Uterus (tissue), 2 donors: ENCODE results near the gene SCP2.

ENCODE experiments used
- POLR2A ChIP-seq, 2 donors: fragments of 450-650 bp; IDR thresholded peaks; one replicate each; pipeline ENCODE4 v1.6.1; 2016; ENCODE audit warnings: antibody characterized with exemption in 2 of 2, mild to moderate bottlenecking in 1 of 2, moderate library complexity in 1 of 2
- TF ChIP-seq, protein P1 (sequence below), 4 experiments: fragments of 200-600 bp in 2 of 4; fragments of 450-650 bp in 2 of 4; sonication (generic) in 2 of 4; IDR thresholded peaks; one replicate each; pipeline ENCODE4 v1.5.1; 2016 to 2019; ENCODE audit warnings: antibody characterized with exemption in 4 of 4, mild to moderate bottlenecking in 2 of 4, moderate library complexity in 1 of 4

DNA sequence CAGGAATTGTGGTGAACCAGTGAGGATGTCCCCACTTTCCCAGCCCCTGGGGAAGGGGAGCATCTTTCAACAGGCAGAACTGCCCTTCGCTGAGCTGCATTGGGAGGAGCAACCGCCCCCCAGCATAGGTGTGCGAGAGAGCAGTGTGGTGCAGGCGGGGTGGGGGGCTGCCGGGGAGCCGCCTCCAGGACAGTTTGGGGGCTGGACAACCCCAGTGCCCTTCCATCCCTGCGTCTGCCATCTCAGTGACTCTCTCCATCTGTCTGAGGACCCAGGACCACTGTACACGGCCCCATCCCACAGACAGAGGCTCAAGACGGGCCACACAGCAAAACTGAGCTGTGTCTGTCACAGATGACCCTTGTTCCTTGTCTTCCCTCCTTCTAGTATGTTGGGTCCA, 149.1 kb downstream of the SCP2 start:
- no peak for TF ChIP-seq POLR2A (IDR thresholded peaks at IDR 0.05)
- TF ChIP-seq, protein P1, sequence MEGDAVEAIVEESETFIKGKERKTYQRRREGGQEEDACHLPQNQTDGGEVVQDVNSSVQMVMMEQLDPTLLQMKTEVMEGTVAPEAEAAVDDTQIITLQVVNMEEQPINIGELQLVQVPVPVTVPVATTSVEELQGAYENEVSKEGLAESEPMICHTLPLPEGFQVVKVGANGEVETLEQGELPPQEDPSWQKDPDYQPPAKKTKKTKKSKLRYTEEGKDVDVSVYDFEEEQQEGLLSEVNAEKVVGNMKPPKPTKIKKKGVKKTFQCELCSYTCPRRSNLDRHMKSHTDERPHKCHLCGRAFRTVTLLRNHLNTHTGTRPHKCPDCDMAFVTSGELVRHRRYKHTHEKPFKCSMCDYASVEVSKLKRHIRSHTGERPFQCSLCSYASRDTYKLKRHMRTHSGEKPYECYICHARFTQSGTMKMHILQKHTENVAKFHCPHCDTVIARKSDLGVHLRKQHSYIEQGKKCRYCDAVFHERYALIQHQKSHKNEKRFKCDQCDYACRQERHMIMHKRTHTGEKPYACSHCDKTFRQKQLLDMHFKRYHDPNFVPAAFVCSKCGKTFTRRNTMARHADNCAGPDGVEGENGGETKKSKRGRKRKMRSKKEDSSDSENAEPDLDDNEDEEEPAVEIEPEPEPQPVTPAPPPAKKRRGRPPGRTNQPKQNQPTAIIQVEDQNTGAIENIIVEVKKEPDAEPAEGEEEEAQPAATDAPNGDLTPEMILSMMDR (IDR thresholded peaks at IDR 0.05), result no peak
